ENCODE results near the gene CHRM5.
A peak's percentile ranks its signal among the peaks of the same experiment; 100 is the strongest.
"Not testable (repeated sequence)": the region's sequence is repeated elsewhere in the genome, so short reads cannot be mapped to it uniquely, and the experiment has no call there.

Gene CHRM5

DNA sequence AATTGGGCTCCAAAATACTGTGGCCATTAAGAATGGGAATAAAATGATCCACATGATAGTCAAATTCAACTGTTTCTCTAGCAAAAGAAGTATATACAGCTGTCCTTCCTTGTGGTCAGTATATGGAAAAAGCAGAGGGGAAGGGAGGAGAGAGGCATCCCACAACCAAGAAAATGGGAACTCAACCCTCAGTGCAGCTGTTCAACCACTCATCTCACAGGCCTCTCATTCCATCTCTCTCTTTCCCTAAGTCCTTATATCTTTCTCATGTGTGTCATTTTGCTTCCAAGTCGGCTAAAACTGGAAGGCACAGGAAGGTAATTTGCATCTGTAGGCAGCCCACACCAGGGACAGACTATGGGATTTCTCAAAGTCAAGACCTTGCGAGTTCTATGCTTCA is 43.2 kb downstream of the CHRM5 start:
- Histone ChIP-seq H3K4me1 (peaks cover 4% of the 10 kb centered on the region), H3K27me3 (ENCODE audit: low read depth) (no peaks in the 10 kb centered on the region), H3K4me3 (no peak overlapping the region), H3K9me3 (no peaks in the 10 kb centered on the region), H3K36me3 (replicated peaks) (no peaks in the 10 kb centered on the region)
- in situ Hi-C loops (cut with MboI; ENCODE audit: low sequenced_read_pairs) = no loop called here
- no peak for DNase-seq (ENCODE audit: low spot score in 2 of 2)

DNA sequence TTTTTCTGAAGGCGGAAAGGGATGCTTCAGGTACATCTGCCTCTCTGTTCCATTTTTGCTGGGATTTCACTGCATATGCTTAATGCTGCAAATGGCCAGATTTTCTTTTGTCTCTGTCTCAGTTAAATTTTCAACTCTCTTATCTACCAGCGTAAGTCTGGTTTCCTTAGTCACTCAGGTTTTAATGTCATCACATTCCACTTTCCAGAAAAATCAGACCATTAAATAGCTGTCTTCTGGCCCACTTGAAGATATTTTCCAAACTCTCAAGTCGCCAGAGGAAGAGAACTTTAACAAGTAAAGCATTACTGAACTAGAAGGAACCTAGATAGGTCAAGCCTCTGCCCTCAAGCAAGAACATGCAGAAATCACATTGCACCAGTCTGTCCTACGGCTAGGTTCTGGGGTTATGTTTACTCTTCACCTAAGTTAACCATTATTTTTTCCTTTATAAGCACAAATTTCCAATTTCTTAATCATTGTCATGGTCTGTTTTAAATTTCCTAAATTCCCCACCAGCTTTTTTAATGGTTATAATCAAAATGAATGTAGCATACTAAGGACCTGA is 44.2 kb downstream of the CHRM5 start:
- DNase-seq (ENCODE audit: low spot score in 2 of 2) = no peak
- in situ Hi-C loops (cut with MboI; ENCODE audit: low sequenced_read_pairs) = no loop called here
- H3K4me3 ChIP-seq = no peak overlapping the region
- no peaks in the 10 kb centered on the region for H3K9me3 ChIP-seq
- H3K27me3 ChIP-seq (ENCODE audit: low read depth) = no peaks in the 10 kb centered on the region
- no peaks in the 10 kb centered on the region for H3K36me3 ChIP-seq (replicated peaks)
- no peaks in the 10 kb centered on the region for H3K4me1 ChIP-seq

DNA sequence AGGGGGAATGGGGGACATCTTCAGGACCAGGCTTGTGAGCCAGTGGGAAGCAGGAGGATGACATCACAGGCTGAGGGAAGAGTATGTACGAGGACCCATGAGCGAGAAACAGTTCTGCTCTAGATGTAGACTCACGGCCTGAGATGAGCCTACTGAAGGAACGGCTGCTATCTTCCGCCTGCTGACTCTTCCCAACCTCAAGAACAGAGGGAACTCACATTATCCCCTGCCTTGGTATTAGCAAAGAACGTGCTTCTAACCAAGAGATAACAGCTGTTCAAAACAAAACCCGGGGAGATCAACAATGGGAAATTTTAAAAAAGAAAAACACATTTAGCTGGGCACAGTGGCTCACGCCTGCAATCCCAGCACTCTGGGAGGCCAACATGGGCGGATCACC is 45.4 kb downstream of the CHRM5 start:
- Histone ChIP-seq H3K4me3 (no peak overlapping the region), H3K36me3 (replicated peaks) (no peaks in the 10 kb centered on the region), H3K9me3 (no peaks in the 10 kb centered on the region), H3K4me1 (no peaks in the 10 kb centered on the region), H3K27me3 (ENCODE audit: low read depth) (no peaks in the 10 kb centered on the region)
- in situ Hi-C loops (cut with MboI; ENCODE audit: low sequenced_read_pairs) = no loop called here
- no peak for DNase-seq (ENCODE audit: low spot score in 2 of 2)

DNA sequence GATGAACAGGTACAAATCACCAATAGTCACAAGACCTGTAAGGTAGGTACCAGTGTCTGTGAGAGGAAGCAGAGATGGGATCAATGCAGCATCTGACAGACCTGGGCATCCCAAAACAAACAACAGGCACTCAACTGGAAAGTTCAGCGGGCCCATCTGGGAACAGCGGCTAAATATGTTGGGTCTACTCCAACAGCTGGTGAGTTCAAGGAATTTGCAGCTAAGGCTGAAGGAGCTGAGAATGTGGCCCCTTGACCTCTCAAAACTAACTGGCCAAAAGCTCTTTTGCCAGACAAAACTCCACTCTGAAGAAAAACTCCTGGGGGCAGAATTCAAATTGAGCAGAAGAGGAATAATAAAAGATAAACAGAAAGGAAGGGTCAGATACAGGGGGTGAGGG is 46.3 kb downstream of the CHRM5 start:
- Histone ChIP-seq H3K4me1 (no peaks in the 10 kb centered on the region), H3K4me3 (no peak overlapping the region), H3K9me3 (no peaks in the 10 kb centered on the region), H3K27me3 (ENCODE audit: low read depth) (no peaks in the 10 kb centered on the region), H3K36me3 (replicated peaks) (no peaks in the 10 kb centered on the region)
- no peak for DNase-seq (ENCODE audit: low spot score in 2 of 2)
- in situ Hi-C loops (cut with MboI; ENCODE audit: low sequenced_read_pairs) = no loop called here

DNA sequence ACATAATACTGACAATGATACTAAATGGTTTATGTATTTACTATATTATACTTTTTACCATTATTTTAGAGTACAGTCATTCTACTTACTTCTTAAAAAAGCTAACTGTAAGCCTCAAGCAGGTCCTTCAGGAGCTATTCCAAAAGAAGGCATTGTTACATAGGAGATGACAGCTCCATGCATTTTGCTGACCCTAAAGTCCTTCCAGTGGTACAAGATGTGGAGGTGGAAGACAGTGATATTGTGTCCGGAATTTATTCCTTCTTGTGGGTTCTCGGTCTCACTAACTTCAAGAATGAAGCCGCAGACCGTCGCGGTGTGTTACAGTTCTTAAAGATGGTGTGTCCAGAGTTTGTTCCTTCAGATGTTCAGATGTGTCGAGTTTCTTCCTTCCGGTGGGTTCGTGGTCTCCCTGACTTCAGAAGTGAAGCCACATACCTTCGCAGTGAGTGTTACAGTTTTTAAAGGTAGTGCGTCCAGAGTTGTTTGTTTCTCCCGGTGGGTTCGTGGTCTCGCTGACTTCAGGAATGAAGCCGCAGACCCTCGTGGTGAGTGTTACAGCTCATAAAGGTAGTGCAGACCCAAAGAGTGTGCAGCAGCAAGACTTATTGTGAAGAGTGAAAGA is 49.8 kb downstream of the CHRM5 start:
- Histone ChIP-seq H3K27me3 (ENCODE audit: low read depth) (no peaks in the 10 kb centered on the region), H3K4me3 (no peak overlapping the region), H3K36me3 (replicated peaks) (no peaks in the 10 kb centered on the region), H3K9me3 (no peaks in the 10 kb centered on the region), H3K4me1 (0 out of 2 replicates have a peak, but pooled peaks cover 7% of the 10 kb centered on the region)
- DNase-seq (ENCODE audit: low spot score in 2 of 2) = no peak
- in situ Hi-C loops (cut with MboI; ENCODE audit: low sequenced_read_pairs) = no loop called here

DNA sequence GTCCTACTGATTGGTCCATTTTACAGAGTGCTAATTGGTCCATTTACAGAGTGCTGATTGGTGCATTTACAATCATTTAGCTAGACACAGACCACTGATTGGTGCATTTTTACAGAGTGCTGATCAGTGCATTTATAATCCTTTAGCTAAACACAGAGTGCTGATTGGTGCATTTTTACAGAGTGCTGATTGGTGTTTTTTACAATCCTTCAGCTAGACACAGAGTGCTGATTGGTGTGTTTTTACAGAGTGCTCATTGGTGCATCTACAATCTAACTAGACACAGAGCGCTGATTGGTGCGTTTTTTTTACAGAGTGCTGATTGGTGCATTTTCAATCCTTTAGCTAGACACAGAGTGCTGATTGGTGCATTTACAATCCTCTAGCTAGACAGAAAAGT is 50.4 kb downstream of the CHRM5 start:
- DNase-seq (ENCODE audit: low spot score in 2 of 2); H3K4me3 ChIP-seq; H3K36me3 ChIP-seq (replicated peaks); H3K4me1 ChIP-seq; in situ Hi-C loops (cut with MboI; ENCODE audit: low sequenced_read_pairs); H3K27me3 ChIP-seq (ENCODE audit: low read depth); H3K9me3 ChIP-seq: not testable (repeated sequence)

DNA sequence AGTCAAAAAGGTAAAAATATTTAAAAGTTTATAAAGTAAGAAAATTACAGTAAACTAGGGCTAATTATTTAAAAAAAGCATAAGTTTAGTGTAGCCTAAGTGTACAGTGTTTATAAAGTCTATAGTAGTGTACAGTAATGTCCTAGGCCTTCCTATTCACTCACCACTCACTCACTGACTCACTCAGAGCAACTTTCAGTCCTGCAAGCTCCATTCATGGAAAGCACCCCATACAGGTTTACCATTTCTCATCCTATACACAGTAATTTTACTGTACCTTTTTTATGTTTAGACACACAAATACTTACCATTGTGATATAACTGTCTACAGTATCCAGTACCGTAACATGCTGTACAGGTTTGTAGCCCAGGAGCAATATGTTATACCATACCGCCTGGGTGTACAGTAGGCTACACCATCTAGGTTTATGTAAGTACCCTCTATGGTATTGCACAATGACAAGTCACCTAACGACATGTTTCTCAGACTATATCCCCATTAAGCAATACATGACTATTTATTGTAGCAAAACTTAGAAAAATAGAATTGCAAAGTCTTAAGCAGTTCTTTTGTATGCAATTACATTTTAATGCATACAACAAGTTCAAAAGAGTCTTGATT is 51.2 kb downstream of the CHRM5 start:
- Histone ChIP-seq H3K9me3 (no peaks in the 10 kb centered on the region), H3K4me1 (0 out of 2 replicates have a peak, but pooled peaks cover 7% of the 10 kb centered on the region), H3K27me3 (ENCODE audit: low read depth) (no peaks in the 10 kb centered on the region), H3K36me3 (replicated peaks) (no peaks in the 10 kb centered on the region), H3K4me3 (no peak overlapping the region)
- DNase-seq (ENCODE audit: low spot score in 2 of 2) = no peak
- in situ Hi-C loops (cut with MboI; ENCODE audit: low sequenced_read_pairs) = no loop called here

DNA sequence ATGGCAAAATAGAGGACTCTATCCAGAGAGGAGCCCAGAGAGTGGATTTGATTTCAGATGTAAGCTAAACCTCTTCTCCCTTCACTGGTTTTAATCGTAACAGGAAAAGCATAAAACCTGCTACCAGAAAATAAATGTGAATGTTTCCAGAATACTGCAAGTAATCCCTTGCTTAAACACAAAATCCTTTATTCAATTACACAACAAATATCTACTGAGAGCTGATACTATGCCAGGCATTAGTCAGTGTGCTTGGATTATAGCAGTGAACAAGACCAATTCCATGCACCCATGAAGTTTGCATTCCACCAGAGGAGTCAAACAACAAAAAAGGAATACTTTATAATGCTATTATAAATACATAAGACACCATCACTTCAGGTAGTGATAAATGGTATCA is 55.6 kb downstream of the CHRM5 start:
- no peaks in the 10 kb centered on the region for H3K36me3 ChIP-seq (replicated peaks)
- DNase-seq (ENCODE audit: low spot score in 2 of 2) = no peak
- H3K27me3 ChIP-seq (ENCODE audit: low read depth) = no peaks in the 10 kb centered on the region
- H3K4me1 ChIP-seq = 0 out of 2 replicates have a peak, but pooled peaks cover 7% of the 10 kb centered on the region
- in situ Hi-C loops (cut with MboI; ENCODE audit: low sequenced_read_pairs) = no loop called here
- H3K4me3 ChIP-seq = no peak overlapping the region
- no peaks in the 10 kb centered on the region for H3K9me3 ChIP-seq

DNA sequence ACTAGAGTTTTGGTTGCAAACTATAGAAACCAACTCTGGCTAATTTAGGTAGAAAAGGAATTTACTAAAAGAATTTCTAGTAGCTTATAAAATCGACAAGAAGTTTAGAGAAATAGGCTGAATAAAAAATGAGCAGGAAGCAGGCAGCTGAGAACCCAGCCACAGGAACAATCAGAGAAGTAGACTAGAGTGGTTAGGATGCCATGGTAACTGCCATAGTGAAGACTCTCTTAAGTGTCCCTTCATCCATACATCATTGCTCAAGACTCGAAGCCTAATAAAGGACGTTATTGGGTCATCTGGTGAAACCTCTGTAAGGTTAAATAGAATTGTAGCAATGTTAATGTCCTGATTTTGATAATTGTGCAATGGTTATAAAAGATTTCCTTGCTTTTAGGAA is 57.0 kb downstream of the CHRM5 start:
- in situ Hi-C loops (cut with MboI; ENCODE audit: low sequenced_read_pairs) = no loop called here
- Histone ChIP-seq H3K27me3 (ENCODE audit: low read depth) (no peaks in the 10 kb centered on the region), H3K9me3 (no peaks in the 10 kb centered on the region), H3K4me1 (0 out of 2 replicates have a peak, but pooled peaks cover 7% of the 10 kb centered on the region), H3K4me3 (no peak overlapping the region), H3K36me3 (replicated peaks) (no peaks in the 10 kb centered on the region)
- DNase-seq (ENCODE audit: low spot score in 2 of 2) = no peak

DNA sequence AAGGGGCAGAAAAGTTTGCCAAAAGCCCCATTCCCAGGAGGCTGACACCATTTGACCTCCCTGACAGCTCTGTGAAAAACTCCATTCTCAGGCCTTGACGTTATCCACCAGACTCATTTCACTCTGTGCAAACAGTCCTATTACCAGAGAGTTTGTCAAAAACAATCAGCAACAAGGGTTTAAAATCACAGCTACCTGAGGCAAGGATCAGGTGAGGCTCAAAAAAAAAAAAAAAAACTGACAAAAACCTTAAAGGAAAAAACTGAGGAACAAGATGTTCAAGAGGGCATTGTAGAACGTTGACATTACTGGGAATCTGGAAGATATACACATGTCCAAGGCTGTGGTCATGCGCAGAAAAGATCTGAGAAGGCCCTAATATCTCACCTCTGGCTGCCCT is 59.3 kb downstream of the CHRM5 start:
- Histone ChIP-seq H3K9me3 (no peaks in the 10 kb centered on the region), H3K36me3 (replicated peaks) (no peaks in the 10 kb centered on the region), H3K4me3 (no peak overlapping the region), H3K27me3 (ENCODE audit: low read depth) (no peaks in the 10 kb centered on the region), H3K4me1 (no peaks in the 10 kb centered on the region)
- no peak for DNase-seq (ENCODE audit: low spot score in 2 of 2)
- in situ Hi-C loops (cut with MboI; ENCODE audit: low sequenced_read_pairs) = no loop called here

DNA sequence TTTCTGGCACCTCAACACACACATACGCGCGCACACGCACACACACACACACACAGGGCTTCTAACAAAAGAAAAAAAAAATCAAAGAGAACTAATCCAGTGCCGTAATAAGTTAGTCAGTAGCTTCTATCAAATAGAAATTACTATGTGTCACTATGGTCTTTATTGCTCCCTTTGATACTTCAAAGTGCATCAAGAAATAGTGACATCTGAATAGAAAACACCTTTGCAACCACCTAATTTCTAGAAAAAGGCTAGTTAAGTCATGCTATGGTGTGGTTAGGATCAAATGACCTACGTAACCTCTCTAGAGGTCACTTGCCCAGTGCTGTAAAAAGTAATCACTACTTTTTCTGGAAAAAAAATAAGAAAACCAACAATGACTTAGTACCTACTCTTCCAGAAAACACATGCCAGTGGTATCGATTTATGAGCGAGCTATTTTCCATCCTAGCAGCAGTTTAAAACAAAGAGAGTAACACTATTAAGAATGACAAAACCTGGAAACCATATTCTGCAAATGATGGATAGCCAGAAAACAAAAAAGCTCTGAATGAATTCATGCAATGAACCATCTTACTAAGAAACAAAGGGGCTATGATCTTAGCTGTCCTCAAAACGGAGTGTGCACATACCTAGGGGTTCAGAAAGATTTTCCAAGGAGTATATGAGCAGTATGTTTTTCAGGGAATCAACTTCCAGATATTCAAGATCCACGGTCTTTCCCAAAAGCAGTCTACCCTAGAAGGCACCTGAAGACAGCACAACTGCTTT is 63.9 kb downstream of the CHRM5 start:
- no peak for DNase-seq (ENCODE audit: low spot score in 2 of 2)
- Histone ChIP-seq H3K4me3 (no peak overlapping the region), H3K36me3 (replicated peaks) (no peaks in the 10 kb centered on the region), H3K4me1 (no peaks in the 10 kb centered on the region), H3K27me3 (ENCODE audit: low read depth) (no peaks in the 10 kb centered on the region), H3K9me3 (no peaks in the 10 kb centered on the region)
- in situ Hi-C loops (cut with MboI; ENCODE audit: low sequenced_read_pairs) = no loop called here

DNA sequence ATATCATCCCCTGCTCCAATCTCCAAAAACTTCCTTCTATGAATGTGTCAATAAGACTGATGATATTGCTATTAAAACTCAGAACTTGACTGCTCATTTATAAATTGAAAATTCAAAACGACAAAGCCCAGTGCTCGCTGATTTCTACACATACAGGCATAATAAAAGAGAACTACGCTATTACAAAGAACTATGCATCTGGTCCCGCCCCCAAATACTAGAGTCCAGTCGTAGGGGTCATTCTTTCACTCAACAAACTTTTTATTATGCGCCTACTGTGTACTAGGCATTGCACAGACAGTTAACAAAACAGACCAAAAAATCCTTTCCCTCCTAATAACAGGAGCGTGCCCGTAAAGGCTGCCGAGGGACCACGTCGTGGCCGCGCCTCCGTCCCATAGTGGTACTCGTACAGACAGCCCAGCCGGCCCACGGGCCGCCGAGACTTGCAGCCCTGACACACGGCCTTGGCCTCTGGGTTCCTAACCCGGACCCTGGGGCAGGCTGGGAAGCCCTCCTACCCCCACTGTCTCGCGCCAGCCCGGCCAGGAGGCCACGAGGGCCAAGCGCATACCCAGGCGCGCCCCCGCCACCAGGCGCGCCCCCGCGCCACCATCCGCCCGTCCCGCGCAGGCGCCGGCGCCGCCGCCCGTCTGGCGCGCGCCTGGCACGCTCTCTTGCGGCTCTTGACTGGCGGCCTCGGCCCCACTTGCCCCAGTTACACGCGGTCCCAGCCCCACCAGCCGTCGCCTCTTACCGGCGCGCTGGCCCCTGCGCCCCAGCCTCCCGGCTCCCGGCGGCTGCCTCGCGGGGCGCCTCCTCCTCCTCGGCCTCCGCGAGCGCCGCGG is 70.0 kb downstream of the CHRM5 start:
- H3K4me3 ChIP-seq = peak overlapping the region; percentile 53
- H3K36me3 ChIP-seq (replicated peaks) = no peaks in the 10 kb centered on the region
- H3K4me1 ChIP-seq = peaks cover 7% of the 10 kb centered on the region
- no peaks in the 10 kb centered on the region for H3K27me3 ChIP-seq (ENCODE audit: low read depth)
- H3K9me3 ChIP-seq = no peaks in the 10 kb centered on the region
- DNase-seq (ENCODE audit: low spot score in 2 of 2) = peak; percentile 64 to 77
- in situ Hi-C loops (cut with MboI; ENCODE audit: low sequenced_read_pairs) = no loop called here
